ENCODE results near the gene PRODH2.
A peak's percentile ranks its signal among the peaks of the same experiment; 100 is the strongest.
"Not testable (repeated sequence)": the region's sequence is repeated elsewhere in the genome, so short reads cannot be mapped to it uniquely, and the experiment has no call there.

PRODH2 gene

GRCh38 chr19:35781650-35782049 is 31.0 kb downstream of the PRODH2 start:
- no peak for DNase-seq (ENCODE audit: low read depth)

- no peak for DNase-seq (ENCODE audit: low read depth)
These were observed 31.9 kb downstream of the PRODH2 start for GRCh38 chr19:35780717-35781116.

- DNase-seq (ENCODE audit: low read depth) = no peak
These were observed 32.6 kb downstream of the PRODH2 start for GRCh38 chr19:35780058-35780457.

- no peak for DNase-seq (ENCODE audit: low read depth)
These were observed 33.6 kb downstream of the PRODH2 start for GRCh38 chr19:35779033-35779432.

- no peak for DNase-seq (ENCODE audit: low read depth)
These were observed 34.7 kb downstream of the PRODH2 start for GRCh38 chr19:35777961-35778360.

GRCh38 chr19:35777086-35777841 is 35.4 kb downstream of the PRODH2 start:
- DNase-seq (ENCODE audit: low read depth) = no peak

- DNase-seq (ENCODE audit: low read depth) = no peak
These were observed 36.4 kb downstream of the PRODH2 start for GRCh38 chr19:35776102-35776788.

GRCh38 chr19:35775298-35776101 is 37.1 kb downstream of the PRODH2 start, which contains the start of gene ARHGAP33:
TSS of gene ARHGAP33 (plus strand) at chr19:35775564. CDS start at chr19:35775659, 95 bp downstream.
- peak; percentile 98 for DNase-seq (ENCODE audit: low read depth)

- no peak for DNase-seq (ENCODE audit: low read depth)
These were observed 37.7 kb downstream of the PRODH2 start for GRCh38 chr19:35775046-35775297.

GRCh38 chr19:35774274-35775045 is 38.2 kb downstream of the PRODH2 start:
- no peak for DNase-seq (ENCODE audit: low read depth)

- no peak for DNase-seq (ENCODE audit: low read depth)
These were observed 39.4 kb downstream of the PRODH2 start for GRCh38 chr19:35773020-35773806.

- not testable (repeated sequence) for DNase-seq (ENCODE audit: low read depth)
These were observed 40.3 kb downstream of the PRODH2 start for GRCh38 chr19:35772362-35772761.

GRCh38 chr19:35768082-35768421 is 44.6 kb downstream of the PRODH2 start:
- no peak for DNase-seq (ENCODE audit: low read depth)

- DNase-seq (ENCODE audit: low read depth) = no peak
These were observed 45.2 kb downstream of the PRODH2 start for GRCh38 chr19:35767288-35768081.

- no peak for DNase-seq (ENCODE audit: low read depth)
These were observed 46.0 kb downstream of the PRODH2 start for GRCh38 chr19:35766571-35767104.

- no peak for DNase-seq (ENCODE audit: low read depth)
These were observed 48.0 kb downstream of the PRODH2 start for GRCh38 chr19:35764432-35765315.

- DNase-seq (ENCODE audit: low read depth) = no peak
These were observed 51.8 kb downstream of the PRODH2 start for GRCh38 chr19:35760711-35761349.

GRCh38 chr19:35759697-35760096 is 52.9 kb downstream of the PRODH2 start:
- no peak for DNase-seq (ENCODE audit: low read depth)

Data from T follicular helper cell (primary cell).